LNCAP (cell line): ENCODE results near the gene SNRNP27.

Source experiments
- CTCF ChIP-seq: fragments of 450-650 bp; IDR thresholded peaks from 2 replicates; pipeline ENCODE4 v1.5.1; 2017; ENCODE audit warnings: mild to moderate bottlenecking

Gene SNRNP27

GRCh38 chr2:69952336-69953115, 58.8 kb downstream of the SNRNP27 start:
- no peak for TF ChIP-seq CTCF

DNA sequence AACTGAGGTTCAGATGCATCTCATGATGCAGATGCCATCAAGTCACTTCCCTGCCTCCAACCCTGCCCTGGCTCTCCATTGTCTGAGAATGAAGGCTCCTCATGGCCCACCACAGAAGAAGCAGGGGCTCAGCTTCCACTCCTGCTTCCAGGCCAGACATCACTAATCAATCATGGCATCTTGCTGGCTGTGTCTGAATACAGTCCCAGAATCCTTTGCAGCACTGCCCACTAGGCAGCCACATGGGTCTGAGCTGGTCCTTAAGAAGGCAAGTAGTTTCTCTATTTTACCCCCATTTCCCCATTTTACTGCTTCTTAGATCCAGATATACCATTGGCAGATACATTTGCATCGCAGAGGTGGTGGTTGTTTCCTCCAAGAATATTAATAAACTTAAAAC, 60.3 kb downstream of the SNRNP27 start:
- TF ChIP-seq CTCF: no peak
